GM11168 (cell line): Measurements from ENCODE around the gene ABCA6.
"Not testable (repeated sequence)": the region's sequence is repeated elsewhere in the genome, so short reads cannot be mapped to it uniquely, and the experiment has no call there.

ENCODE experiments used
- in situ Hi-C: fragments of 300-500 bp; cut with MboI; formaldehyde crosslinking; loops from one replicate; pipeline ENCODE4 v1.12.0; 2022; ENCODE audit warnings: low sequenced_read_pairs; ENCODE audit not compliant: unreplicated experiment

ABCA6 gene

DNA sequence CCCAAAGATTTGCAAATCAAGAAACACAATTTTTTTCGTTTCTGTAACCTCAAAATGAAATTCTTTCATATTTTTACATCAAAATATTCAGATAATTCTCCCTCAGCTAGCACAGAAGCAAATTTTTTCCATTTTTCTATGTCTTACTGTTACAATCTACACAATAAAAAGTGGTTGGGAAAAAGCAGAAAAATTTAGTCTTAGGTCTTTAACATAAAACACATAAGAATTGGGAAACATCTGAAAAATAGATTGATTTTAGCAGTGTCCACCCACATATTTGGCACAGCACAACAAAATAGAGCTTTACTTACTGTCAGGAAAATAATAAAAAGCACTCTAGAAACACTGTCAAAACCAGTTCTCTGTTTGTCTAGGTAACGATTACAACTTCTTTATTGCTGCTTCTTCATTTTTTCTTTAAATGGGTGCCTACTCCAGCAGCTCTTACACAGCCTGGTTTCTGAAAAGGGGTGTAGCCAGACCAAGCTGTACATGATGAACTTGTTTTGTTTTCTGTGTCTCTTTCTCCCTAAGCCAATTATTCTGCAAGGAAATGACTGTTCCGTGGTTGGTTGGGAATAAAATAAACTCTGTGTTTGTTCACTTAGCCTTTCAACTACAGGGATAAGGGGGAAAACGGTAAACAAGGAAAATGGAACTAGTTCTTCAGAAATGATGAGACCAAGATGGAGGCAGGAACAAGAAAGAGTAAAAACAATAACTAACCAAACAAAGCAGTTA, at the start of gene ABCA6:
Gene ABCA6 (minus strand): TSS at position 465 of the 744 bp plus-strand sequence. CDS start 1,192 bp downstream, outside the sequence.
- in situ Hi-C loops: no loop called here

- in situ Hi-C loops: no loop called here
Observed at GRCh38 chr17:69188796-69189195, 47.1 kb upstream of the ABCA6 start.

DNA sequence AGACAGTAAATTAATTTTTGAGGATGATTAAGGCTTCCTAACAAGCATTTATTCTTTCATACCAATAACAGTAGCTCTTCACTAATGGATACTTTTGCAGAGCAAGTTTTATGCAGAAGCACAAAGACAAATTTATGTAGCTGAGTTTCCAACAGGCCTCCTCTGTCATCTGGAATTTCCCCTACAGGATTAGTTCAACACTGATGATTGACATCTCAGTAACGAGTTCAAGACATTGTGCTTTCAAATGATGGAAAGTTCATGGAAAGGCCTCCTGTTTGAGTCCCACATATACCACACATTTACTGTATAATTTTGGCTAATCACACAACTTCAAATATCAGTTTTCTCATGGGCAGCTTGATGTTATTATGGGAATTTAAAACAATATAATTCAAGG, 46.4 kb upstream of the ABCA6 start:
- in situ Hi-C loops: no loop called here

DNA sequence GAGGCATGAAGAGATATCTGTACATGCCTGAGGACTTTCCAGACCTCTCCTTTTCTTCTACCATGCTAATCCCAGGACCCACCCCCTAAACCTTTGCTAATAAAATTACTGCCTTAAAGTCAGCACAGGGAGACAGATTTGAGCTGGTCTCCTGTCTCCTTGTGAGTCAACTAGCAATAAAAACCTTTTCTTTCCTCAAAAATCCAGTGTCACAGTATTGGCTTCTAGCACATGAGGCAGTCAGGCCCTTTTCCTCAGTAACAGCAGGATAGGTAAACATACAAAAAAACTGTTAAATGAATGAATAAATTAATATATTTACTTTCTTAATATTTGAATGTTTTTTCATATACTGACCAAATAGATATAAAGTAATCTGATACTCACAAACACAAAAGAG, 45.6 kb upstream of the ABCA6 start:
- in situ Hi-C loops: no loop called here

- in situ Hi-C loops: no loop called here
Observed at GRCh38 chr17:69179227-69179952, 37.7 kb upstream of the ABCA6 start.

- in situ Hi-C loops: no loop called here
Observed at GRCh38 chr17:69176457-69176795, 34.7 kb upstream of the ABCA6 start.

DNA sequence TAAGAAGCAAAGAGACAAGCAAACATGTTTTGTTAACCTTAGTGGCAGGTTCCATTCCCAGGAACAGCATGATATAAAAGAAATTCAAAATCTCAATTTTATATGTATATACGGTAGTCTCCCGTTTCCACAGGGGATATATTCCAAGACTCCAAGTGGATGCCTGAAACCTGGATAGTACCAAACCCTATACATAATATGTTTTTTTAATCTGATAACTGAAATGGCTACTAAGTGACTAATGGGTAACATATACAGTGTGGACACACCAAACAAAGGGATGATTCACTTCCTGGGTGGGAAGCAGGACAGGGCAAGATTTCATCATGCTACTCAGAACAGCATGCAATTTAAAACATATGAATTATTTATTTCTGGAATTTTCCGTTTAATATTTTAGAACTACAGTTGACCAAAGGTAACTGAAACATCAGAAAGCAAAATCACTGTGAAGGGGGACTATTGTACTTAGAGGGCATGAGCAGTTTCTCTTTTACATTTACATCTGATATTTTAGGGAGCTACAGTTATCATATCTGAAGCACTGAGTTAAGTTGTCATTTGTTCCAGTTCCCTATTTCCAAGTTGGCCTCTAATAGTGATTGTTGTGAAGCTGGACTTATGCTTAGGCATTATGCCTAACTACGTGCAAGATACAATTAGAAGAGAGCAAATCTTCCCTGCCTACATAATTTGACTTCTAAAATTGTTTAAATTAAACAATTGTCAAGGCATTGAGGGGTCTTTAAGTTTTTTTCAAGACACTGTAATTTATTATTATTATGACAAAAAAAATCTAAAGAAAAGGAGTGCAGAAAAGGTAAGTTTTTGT, 34.1 kb upstream of the ABCA6 start:
- in situ Hi-C loops: no loop called here

GRCh38 chr17:69175262-69175624, 33.5 kb upstream of the ABCA6 start:
- in situ Hi-C loops: no loop called here

DNA sequence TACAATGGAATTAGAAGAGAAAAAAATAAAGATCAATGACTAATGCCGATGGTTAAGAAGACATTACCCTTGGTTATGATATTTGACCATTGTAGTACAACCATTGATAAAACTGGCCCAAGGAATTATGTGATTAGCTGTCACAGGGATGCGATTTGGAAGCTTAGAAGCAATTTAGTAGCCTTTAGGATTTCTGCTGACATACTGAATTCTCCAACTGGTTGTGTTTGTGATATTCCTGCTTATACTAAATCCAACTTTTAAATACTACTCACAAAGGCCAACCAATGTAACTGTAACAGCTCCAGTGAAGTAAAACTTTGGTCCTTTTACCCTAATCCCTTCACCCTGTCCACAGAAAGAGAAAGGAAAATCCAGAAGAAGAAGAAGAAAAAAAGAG, 31.4 kb upstream of the ABCA6 start:
- in situ Hi-C loops: no loop called here

DNA sequence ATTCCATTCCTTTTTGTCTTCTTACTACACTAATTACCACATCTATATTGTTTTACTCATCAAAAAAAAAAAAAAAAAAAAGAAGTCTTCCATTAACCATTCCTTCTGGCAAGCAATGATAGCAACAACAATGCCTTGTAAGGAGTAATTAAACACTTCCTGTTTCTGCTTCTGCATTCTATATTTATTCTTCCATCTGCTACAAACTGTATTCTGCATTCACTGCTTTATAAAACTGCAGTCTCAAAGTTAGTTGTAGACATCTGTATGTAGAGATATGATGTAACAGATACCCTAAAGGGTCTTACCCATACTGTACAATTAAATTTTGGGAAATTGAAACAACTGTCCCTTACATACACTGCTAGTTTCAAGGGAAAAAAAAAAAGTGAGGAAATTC, 28.7 kb upstream of the ABCA6 start:
- in situ Hi-C loops: no loop called here

GRCh38 chr17:69168642-69169041, 26.9 kb upstream of the ABCA6 start:
- in situ Hi-C loops: not testable (repeated sequence)

GRCh38 chr17:69166957-69167356, 25.3 kb upstream of the ABCA6 start:
- in situ Hi-C loops: no loop called here

DNA sequence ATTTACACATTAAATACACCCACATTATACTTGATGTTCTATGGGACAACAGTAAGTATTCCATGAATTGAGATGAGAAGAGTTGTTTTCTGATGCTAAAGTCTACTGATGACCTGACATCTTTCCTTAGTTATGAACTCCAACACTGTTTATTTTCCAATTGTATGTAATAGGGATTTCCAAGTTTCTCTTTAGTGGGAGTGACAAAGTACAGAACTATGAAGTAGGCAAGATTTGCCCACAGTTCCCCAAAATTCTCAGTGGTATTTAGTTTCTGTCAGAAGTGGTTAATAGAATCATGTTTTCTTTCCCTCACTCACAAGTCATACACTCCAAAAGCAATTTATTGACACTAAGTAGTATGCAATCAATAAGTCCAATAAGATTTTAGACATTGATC, 22.5 kb upstream of the ABCA6 start:
- in situ Hi-C loops: no loop called here

- in situ Hi-C loops: no loop called here
Observed at GRCh38 chr17:69159418-69159817, 17.7 kb upstream of the ABCA6 start.

DNA sequence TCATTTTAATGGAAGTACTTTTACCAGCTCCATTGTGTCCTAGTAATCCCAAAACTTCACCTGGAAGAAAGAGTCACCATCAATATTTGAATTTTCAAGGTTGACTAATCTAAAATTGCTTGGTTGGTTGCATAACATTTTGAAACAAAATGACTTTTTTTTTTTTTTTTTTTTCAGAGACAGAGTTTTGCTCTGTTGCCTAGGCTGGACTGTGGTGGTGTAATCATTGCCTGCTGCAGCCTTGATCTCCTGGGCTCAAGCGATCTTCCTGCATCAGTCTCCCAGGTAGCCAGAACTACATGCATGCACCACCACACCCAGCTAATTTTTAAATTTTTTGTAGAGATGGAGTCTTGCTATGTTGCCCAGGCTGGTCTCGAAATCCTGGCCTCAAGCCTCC, 12.6 kb upstream of the ABCA6 start:
- in situ Hi-C loops: no loop called here

DNA sequence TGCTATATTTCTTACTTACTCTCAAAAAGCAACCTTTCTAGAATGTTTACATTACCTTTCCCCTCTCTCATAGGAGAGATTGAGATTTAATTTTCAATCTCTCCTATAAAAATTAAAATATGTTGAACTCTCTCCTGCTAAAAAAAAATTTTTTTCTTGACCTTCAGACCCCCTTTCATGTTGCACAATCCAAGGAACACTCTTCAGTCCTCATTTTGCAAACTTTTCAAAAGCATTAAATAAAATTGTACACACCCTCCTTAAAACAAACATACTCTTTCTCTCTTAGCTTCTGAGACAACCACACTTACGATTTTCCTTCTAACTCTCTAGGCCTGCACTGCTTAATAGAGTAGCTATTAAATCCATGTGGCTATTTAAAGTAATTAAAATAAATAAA, 8.6 kb upstream of the ABCA6 start:
- in situ Hi-C loops: no loop called here

DNA sequence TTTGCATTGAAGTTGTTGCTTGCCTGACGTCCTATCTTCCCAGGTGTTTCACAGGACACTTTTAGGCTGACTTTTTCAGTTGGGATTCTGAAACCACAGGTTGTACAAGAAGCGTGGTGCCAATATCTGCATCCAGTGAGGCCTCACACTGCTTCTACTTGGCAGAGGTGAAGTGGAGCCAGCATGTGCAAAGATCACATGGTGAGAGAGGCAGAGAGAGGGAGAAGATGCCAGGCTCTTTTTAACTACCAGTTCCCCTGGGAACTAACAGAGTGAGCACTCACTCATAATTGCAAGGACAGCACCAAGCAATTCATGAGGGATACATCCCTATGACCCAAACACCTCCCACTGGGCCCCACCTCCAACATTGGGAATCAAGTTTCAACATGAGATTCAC, 5.8 kb upstream of the ABCA6 start:
- in situ Hi-C loops: no loop called here

DNA sequence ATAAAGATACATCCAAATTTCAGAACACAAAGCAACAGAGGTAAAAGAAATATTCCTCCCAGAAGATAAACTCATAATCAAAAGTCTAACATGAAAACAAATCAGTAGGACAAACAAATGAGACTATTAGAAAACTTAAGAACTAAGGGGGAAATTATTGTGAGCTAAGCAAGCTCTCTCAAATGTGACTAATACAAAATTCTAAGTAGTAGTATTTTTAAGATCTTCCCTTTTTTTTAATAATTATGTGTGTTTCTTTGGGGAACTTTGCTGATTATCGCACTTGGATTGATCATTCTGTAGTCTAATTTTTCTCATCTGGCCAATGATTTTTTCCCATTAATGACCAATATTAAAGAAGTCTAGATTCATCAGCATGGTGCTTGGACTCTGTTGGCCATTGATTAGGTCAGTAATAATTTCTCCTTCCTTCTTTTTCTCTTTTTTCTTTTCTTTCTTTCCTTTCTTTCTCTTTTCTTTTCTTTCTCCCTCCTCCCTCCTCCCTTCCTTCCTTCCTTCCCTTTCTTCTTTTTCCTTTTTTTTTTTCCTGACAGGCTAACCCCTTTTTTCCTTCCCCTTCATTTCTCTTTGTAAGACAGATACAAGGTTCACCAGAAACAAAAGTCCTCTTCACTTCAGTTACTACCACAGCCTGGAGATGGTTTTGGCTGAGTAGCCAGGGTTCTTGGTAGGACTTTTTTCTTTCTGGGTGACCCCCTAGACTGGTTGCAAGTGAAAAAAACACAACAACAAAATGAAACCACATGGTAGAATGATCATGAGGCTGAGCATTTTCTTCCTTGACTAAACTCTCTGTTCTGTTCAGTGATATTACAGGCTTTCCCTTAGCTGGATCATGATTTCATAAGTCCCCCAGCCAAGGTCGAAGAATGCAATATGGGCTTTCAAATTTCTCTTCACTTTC, 2.9 kb upstream of the ABCA6 start:
- in situ Hi-C loops: no loop called here

DNA sequence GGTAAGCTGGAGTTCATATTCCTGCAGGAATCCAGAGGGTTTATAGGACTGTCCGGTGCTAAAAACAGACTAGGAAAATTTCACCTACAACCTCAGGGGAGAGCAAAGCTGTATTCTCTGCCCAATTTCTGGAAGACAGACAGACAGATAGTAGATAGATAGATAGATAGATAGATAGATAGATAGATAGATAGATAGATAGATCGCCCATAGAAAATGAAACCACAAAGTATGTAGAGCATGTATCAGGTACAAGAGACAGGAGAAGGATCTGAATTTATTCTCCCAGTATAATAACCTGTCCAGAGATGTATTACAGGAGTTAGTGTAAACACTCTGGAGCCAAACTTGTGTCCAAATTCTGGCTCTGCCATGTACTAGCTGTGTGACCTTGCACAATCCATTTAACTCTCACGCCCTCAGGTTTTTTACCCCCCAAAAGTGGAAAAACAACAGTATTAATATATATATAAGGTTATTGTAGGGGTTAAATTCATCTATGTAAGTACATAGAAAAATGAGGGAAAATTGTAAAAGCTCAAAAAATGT, 2.1 kb upstream of the ABCA6 start:
- in situ Hi-C loops: no loop called here

DNA sequence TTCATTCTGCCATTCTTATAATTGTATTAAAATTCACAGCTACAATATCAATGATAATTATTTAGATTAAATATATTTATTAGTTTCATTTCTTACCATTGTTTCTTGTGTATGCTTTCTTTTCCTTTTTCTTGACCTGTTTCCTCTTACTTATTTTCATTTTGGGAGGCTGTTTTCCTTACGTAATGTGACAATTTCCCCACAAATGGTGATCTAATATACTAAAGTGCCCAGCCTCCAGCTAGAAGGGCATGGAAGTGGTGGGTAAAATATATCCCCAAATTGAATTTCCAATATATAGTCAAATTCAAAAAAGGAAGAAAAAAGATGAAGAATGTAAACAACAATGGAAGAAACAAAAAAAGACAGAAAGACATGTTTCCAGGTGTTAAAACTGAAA, 1.5 kb upstream of the ABCA6 start:
- in situ Hi-C loops: no loop called here
